Liver (tissue), 3 donors: Measurements from ENCODE around the gene PHKB.

Source experiments
- FOXA1 ChIP-seq: IDR thresholded peaks from 2 replicates; pipeline ENCODE4 v1.6.1; 2016; ENCODE audit warnings: antibody characterized with exemption
- MAX ChIP-seq: IDR thresholded peaks from 2 replicates; pipeline ENCODE4 v1.6.1; 2016; ENCODE audit warnings: antibody characterized with exemption
- RAD21 ChIP-seq, 2 donors: IDR thresholded peaks; 2 replicates each; pipeline ENCODE4 v1.6.1; 2016; ENCODE audit warnings: antibody characterized with exemption in 2 of 2, mild to moderate bottlenecking in 2 of 2
- REST ChIP-seq: IDR thresholded peaks from 2 replicates; pipeline ENCODE4 v1.6.1; 2016; ENCODE audit warnings: antibody characterized with exemption, mild to moderate bottlenecking
- SP1 ChIP-seq: IDR thresholded peaks from 2 replicates; pipeline ENCODE4 v1.6.1; 2018; ENCODE audit warnings: antibody characterized with exemption, mild to moderate bottlenecking
- TAF1 ChIP-seq: conservative IDR thresholded peaks from 2 replicates; pipeline ENCODE4 v1.6.1; 2016; ENCODE audit warnings: antibody characterized with exemption, mild to moderate bottlenecking
- TF ChIP-seq, protein P1 (sequence below): fragments of 150-350 bp; IDR thresholded peaks from 2 replicates; pipeline ENCODE4 v1.5.1; 2017; ENCODE audit warnings: improper control_type of control experiment, low read depth, low read length; ENCODE audit not compliant: missing input control
- TF ChIP-seq, protein P2 (sequence below): IDR thresholded peaks from 2 replicates; pipeline ENCODE4 v1.6.1; 2016; ENCODE audit warnings: antibody characterized with exemption
- donor health status: healthy.
- donor health status: healthy.

- TF ChIP-seq RAD21 (IDR thresholded peaks at IDR 0.05): no peak
- TF ChIP-seq MAX: no peak
- no peak for TF ChIP-seq REST
- TF ChIP-seq, protein P1, sequence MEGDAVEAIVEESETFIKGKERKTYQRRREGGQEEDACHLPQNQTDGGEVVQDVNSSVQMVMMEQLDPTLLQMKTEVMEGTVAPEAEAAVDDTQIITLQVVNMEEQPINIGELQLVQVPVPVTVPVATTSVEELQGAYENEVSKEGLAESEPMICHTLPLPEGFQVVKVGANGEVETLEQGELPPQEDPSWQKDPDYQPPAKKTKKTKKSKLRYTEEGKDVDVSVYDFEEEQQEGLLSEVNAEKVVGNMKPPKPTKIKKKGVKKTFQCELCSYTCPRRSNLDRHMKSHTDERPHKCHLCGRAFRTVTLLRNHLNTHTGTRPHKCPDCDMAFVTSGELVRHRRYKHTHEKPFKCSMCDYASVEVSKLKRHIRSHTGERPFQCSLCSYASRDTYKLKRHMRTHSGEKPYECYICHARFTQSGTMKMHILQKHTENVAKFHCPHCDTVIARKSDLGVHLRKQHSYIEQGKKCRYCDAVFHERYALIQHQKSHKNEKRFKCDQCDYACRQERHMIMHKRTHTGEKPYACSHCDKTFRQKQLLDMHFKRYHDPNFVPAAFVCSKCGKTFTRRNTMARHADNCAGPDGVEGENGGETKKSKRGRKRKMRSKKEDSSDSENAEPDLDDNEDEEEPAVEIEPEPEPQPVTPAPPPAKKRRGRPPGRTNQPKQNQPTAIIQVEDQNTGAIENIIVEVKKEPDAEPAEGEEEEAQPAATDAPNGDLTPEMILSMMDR: no peak
- no peak for TF ChIP-seq TAF1
- TF ChIP-seq SP1: no peak
- no peak for TF ChIP-seq FOXA1
- TF ChIP-seq, protein P2, sequence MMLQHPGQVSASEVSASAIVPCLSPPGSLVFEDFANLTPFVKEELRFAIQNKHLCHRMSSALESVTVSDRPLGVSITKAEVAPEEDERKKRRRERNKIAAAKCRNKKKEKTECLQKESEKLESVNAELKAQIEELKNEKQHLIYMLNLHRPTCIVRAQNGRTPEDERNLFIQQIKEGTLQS: no peak
Observed at GRCh38 chr16:47475786-47476185, 14.7 kb downstream of the PHKB start.
